Esophagus squamous epithelium (tissue), 5 donors: ENCODE results near the gene CCR5. TPM values are rescaled to one million over a fixed set of nuclear protein-coding genes. Genes with fewer than 3 reads are reported as not detected.

Source experiments
- DNase-seq: peaks from one replicate; lab custom pipeline; 2025; lab: John Stamatoyannopoulos, UW
- H3K27ac ChIP-seq, 4 donors: fragments of 200-600 bp; sonication (generic); one replicate each; pipeline ENCODE4 v1.5.1; 2016 to 2019; ENCODE audit warnings: mild to moderate bottlenecking in 1 of 4
- H3K27me3 ChIP-seq, 4 donors: fragments of 200-600 bp; sonication (generic); 1 replicate in 3 of 4; 2 replicates in 1 of 4; pipeline versions ENCODE4 v1.5.1 to v1.6.0; 2017 to 2021; ENCODE audit warnings: antibody characterized with exemption in 1 of 4
- H3K36me3 ChIP-seq, 3 donors: fragments of 200-600 bp; sonication (generic); one replicate each; pipeline ENCODE4 v1.5.1; 2016 to 2019
- H3K4me1 ChIP-seq, 3 donors: fragments of 200-600 bp; sonication (generic); one replicate each; pipeline ENCODE4 v1.5.1; 2017 to 2019
- H3K4me3 ChIP-seq, 4 donors: fragments of 200-600 bp; sonication (generic); 1 replicate in 3 of 4; 2 replicates in 1 of 4; pipeline ENCODE4 v1.5.1; 2016 to 2019; ENCODE audit warnings: mild to moderate bottlenecking in 2 of 4, moderate library complexity in 1 of 4
- H3K9me3 ChIP-seq, 3 donors: fragments of 200-600 bp; sonication (generic); one replicate each; pipeline ENCODE4 v1.5.1; 2016 to 2019
- POLR2A ChIP-seq, 4 donors: fragments of 450-650 bp; IDR thresholded peaks; one replicate each; pipeline ENCODE4 v1.6.1; 2017; ENCODE audit warnings: antibody characterized with exemption in 4 of 4, mild to moderate bottlenecking in 4 of 4, moderate library complexity in 3 of 4
- WGBS, 2 donors: methylation state at CpG; one replicate each; pipeline ENCODE4 v1.1.5; 2018; 5-methylcytosine and 5-hydroxymethylcytosine counted together
- intact Hi-C: fragments of 100-400 bp; cut with DNase I; formaldehyde crosslinking; loops from one replicate; pipeline ENCODE4 v1.15.0; 2022
- total RNA-seq, 4 donors: library from RNA; depleted of rRNA; stranded (reverse); fragments of >200 nt; gene quantifications; one replicate each; pipeline ENCODE4 v1.1.0, GENCODE V29; 2016
- TF ChIP-seq, protein P1 (sequence below), 6 experiments: fragments of 450-650 bp in 4 of 6; fragments of 200-600 bp in 2 of 6; sonication (generic) in 2 of 6; IDR thresholded peaks; one replicate each; pipeline ENCODE4 v1.5.1; 2016 to 2019; ENCODE audit warnings: antibody characterized with exemption in 6 of 6, mild to moderate bottlenecking in 4 of 6, moderate library complexity in 4 of 6
- donor health status: DM: yes; HTN: yes; CAD: no.

CCR5 gene
- total RNA-seq, 4 donors from 2014 or later, result 0.61 to 2.5 (median 0.93) TPM

DNA sequence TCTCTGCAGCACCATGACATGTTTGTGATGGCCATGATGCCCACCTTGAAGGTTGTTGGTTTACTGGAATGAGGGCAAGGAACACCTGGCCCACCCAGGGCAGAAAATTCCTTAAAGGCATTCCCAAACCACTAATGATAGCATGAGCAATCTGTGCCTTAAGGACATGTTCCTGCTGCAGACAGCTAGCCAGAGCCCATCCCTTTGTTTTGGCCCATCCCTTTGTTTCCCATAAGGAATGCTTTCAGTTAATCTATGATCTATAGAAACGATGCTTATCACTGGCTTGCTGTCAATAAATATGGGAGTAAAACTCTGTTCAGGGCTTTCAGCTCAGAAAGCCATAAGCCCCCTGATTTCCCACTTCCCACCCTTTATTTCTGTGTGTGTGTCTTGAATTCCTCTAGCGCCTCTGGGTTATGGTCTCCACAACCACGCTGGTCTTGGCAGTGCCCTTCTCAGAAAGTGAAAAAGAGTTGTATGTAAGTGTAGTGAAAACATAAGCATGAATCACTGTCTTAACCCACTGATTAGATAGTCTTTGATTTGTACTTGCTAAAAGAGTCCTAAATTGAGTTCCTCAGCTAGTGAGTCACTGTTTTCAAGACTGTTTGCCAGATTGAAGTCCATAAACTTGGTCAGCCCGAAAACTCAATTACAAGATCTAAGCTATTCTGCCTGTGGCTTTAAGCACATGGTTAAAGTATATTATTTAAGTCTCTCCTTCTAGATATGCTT lies 35.8 kb upstream of the CCR5 start:
- DNase-seq, result no peak
- Histone ChIP-seq H3K4me3 (no peak overlapping the region), H3K27me3 (no peaks in the 10 kb centered on the region), H3K9me3 (peaks cover 0 to 17% (median 12%) of the 10 kb centered on the region in 3 donors), H3K4me1 (peaks cover 0 to 10% (median 0%) of the 10 kb centered on the region in 3 donors), H3K36me3 (no peaks in the 10 kb centered on the region), H3K27ac (no peak overlapping the region)
- WGBS, 2 donors, result 30 to 34% methylated on average over 4 of the region's 4 CpGs
- intact Hi-C loops, result no loop called here
- TF ChIP-seq, protein P1, sequence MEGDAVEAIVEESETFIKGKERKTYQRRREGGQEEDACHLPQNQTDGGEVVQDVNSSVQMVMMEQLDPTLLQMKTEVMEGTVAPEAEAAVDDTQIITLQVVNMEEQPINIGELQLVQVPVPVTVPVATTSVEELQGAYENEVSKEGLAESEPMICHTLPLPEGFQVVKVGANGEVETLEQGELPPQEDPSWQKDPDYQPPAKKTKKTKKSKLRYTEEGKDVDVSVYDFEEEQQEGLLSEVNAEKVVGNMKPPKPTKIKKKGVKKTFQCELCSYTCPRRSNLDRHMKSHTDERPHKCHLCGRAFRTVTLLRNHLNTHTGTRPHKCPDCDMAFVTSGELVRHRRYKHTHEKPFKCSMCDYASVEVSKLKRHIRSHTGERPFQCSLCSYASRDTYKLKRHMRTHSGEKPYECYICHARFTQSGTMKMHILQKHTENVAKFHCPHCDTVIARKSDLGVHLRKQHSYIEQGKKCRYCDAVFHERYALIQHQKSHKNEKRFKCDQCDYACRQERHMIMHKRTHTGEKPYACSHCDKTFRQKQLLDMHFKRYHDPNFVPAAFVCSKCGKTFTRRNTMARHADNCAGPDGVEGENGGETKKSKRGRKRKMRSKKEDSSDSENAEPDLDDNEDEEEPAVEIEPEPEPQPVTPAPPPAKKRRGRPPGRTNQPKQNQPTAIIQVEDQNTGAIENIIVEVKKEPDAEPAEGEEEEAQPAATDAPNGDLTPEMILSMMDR (IDR thresholded peaks at IDR 0.05), result no peak
- no peak for TF ChIP-seq POLR2A (IDR thresholded peaks at IDR 0.05)

DNA sequence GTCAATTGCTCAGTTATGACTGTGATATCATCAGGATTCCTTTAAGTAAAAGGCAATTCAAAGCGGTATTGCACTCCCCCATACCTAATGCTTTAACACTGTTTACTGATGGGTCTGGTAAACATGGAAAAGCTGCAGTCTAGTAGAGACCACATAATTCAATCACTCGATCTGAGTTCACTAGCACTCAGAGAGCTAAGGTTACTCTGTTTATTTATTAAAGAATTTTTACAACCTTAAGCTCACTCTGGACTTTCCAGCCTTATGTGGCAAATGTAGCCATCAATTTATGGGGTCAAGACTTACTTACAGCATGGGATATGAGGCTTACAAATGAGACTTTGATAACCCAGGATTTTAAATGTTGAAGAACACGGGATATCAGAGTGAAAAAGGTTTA lies 35.2 kb upstream of the CCR5 start:
- no peak overlapping the region for H3K4me3 ChIP-seq
- DNase-seq, result no peak
- intact Hi-C loops, result no loop called here
- peaks cover 0 to 10% (median 0%) of the 10 kb centered on the region in 3 donors for H3K4me1 ChIP-seq
- TF ChIP-seq, protein P1 (IDR thresholded peaks at IDR 0.05), result no peak
- no peak for TF ChIP-seq POLR2A (IDR thresholded peaks at IDR 0.05)
- H3K9me3 ChIP-seq, result peaks cover 0 to 22% (median 18%) of the 10 kb centered on the region in 3 donors
- WGBS, 2 donors, result 69 to 72% methylated on average over 3 of the region's 3 CpGs
- no peaks in the 10 kb centered on the region for H3K27me3 ChIP-seq
- no peaks in the 10 kb centered on the region for H3K36me3 ChIP-seq
- no peak overlapping the region for H3K27ac ChIP-seq

DNA sequence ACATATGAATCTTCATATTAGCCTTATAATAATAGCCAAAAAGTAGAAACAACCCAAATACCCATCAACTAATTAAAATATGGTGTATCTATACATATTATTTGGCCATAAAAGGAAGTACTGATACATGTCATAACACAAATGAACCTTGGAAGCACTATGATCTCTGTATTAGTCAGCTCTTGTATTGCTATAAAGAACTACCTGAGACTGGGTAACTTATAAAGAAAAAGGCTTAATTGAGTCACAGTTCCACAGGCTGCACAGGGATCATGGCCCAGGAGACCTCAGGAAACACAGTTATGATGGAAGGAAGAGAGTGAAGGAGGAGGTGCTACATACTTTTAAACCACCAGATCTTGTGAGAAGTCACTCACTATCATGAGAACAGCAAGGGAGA lies 32.8 kb upstream of the CCR5 start:
- Histone ChIP-seq H3K27ac (no peak overlapping the region), H3K4me1 (peaks cover 0 to 10% (median 0%) of the 10 kb centered on the region in 3 donors), H3K27me3 (no peaks in the 10 kb centered on the region), H3K9me3 (peaks cover 0 to 22% (median 18%) of the 10 kb centered on the region in 3 donors), H3K36me3 (no peaks in the 10 kb centered on the region), H3K4me3 (no peak overlapping the region)
- no peak for DNase-seq
- no peak for TF ChIP-seq POLR2A (IDR thresholded peaks at IDR 0.05)
- TF ChIP-seq, protein P1 (IDR thresholded peaks at IDR 0.05), result no peak
- intact Hi-C loops, result no loop called here

DNA sequence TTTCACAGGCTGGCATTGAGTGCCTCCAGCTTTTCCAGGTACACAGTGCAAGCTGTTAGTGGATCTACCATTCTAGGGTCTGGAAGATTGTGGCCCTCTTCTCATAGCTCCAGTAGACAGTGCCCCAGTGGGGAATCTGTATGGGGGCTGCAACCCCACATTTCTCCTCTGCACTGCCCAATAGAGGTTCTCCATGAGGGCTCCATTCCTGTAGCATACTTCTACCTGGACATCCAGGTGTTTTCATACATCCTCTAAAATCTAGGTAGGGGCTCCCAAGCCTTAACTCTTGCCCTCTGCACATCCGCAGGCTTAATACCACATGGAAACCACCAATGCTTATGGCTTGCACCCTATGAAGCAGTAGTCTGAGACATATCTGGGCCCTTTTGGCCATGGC lies 31.9 kb upstream of the CCR5 start:
- DNase-seq, result no peak
- TF ChIP-seq, protein P1 (IDR thresholded peaks at IDR 0.05), result no peak
- no peak for TF ChIP-seq POLR2A (IDR thresholded peaks at IDR 0.05)
- Histone ChIP-seq H3K4me3 (no peak overlapping the region), H3K4me1 (peaks cover 0 to 10% (median 0%) of the 10 kb centered on the region in 3 donors), H3K27ac (no peak overlapping the region), H3K27me3 (no peaks in the 10 kb centered on the region), H3K9me3 (peaks cover 0 to 22% (median 18%) of the 10 kb centered on the region in 3 donors), H3K36me3 (no peaks in the 10 kb centered on the region)
- intact Hi-C loops, result no loop called here
- WGBS, 2 donors, result 86 to 94% methylated on average over 1 of the region's 1 CpG

DNA sequence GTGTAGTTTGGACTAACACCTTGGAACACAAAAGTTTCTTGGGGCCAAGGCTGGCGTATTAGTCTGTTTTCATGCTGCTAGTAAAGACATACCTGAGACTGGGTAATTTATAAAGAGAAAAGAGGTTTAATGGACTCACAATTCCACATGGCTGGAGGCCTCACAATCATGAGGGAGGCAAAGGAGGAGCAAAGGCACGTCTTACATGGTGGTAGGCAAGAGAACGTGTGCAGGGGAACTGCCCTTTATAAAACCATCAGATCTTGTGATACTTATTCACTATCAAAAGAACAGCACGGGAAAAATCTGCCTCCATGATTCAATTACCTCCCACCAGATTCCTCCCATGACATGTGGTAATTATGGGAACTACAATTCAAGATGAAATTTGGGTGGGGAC lies 26.3 kb upstream of the CCR5 start:
- Histone ChIP-seq H3K27ac (no peak overlapping the region), H3K27me3 (peaks cover 0 to 9% (median 0%) of the 10 kb centered on the region in 4 donors), H3K36me3 (no peaks in the 10 kb centered on the region), H3K4me3 (no peak overlapping the region), H3K4me1 (no peaks in the 10 kb centered on the region), H3K9me3 (peaks cover 0 to 10% (median 9%) of the 10 kb centered on the region in 3 donors)
- WGBS, 2 donors, result 85 to 92% methylated on average over 4 of the region's 4 CpGs
- no peak for TF ChIP-seq POLR2A (IDR thresholded peaks at IDR 0.05)
- TF ChIP-seq, protein P1 (IDR thresholded peaks at IDR 0.05), result no peak
- intact Hi-C loops, result no loop called here
- DNase-seq, result no peak
